Measurements from ENCODE around the gene ADAM15. TPM values are rescaled to one million over a fixed set of nuclear protein-coding genes. Genes with fewer than 3 reads are reported as not detected.

ADAM15 gene
- total and polyA plus RNA-seq, 7 experiments from 2014 or later = 5.8 to 53.7 (median 27.9) TPM

GRCh38 chr1:155003227-155003765, 47.8 kb upstream of the ADAM15 start:
- CTCF ChIA-PET = interaction anchor here (1.2 to 17.9 kb wide), 2 partner anchors 11 to 30 kb away, joined by 5 to 291 read pairs; no protein-coding TSS in a partner anchor
- intact Hi-C loops (cut with micrococcal nuclease) = loop anchor here (2.0 to 10.0 kb wide), 4 partner anchors 59 to 1502 kb away; partner anchors contain the start of genes ATP8B2 (in 1 of the 2), EFNA4 (in 1 of the 2), MEF2D (in 1 of the 2) and PMVK (in 1 of the 2)
- peak in 1 of 9 donors; percentile 45 for DNase-seq

GRCh38 chr1:155003766-155004351, 47.3 kb upstream of the ADAM15 start:
- DNase-seq (no peak), ATAC-seq (no peak)
- H3K36me3 ChIP-seq (ENCODE audit: control insufficient read depth in 2 of 3, insufficient read depth in 3 of 3, low read length in 3 of 3) = peaks cover 0 to 10% (median 0%) of the 10 kb centered on the region in 3 experiments
- H3K4me1 ChIP-seq (ENCODE audit: control insufficient read depth in 2 of 2, insufficient read depth in 2 of 2, low read length in 2 of 2) = peaks cover 29 to 47% of the 10 kb centered on the region in 2 donors
- no peaks in the 10 kb centered on the region for H3K9me3 ChIP-seq (ENCODE audit: control insufficient read depth in 2 of 3, low read length in 3 of 3)
- H3K27ac Mint-ChIP-seq = peak overlapping the region; percentile 84 to 98 (median 95)
- peak overlapping the region; percentile 83 for H3K4me3 ChIP-seq (ENCODE audit: low read length)
- ChIA-PET POLR2A (interaction anchor here (0.5 to 18.2 kb wide), 9 partner anchors 10 to 415 kb away, joined by 3 to 270 read pairs (median 4); partner anchors contain the start of genes EFNA4, FLAD1, PBXIP1 and PYGO2), CTCF (interaction anchor here (1.0 to 17.9 kb wide), 3 partner anchors 11 to 30 kb away, joined by 5 to 291 read pairs (median 5); partner anchors contain the start of gene FLAD1)
- H3K27me3 Mint-ChIP-seq = no peaks in the 10 kb centered on the region
- peaks cover 23 to 58% (median 47%) of the 10 kb centered on the region in 7 donors for H3K4me1 Mint-ChIP-seq
- H3K36me3 Mint-ChIP-seq = peaks cover 0 to 20% (median 0%) of the 10 kb centered on the region in 5 donors
- H3K4me3 Mint-ChIP-seq = peak overlapping the region; percentile 92 to 99 (median 98)
- peak overlapping the region; percentile 83 for H3K27ac ChIP-seq (ENCODE audit: low read depth, low read length)
- no peaks in the 10 kb centered on the region for H3K27me3 ChIP-seq (ENCODE audit: control insufficient read depth in 2 of 2, insufficient read depth in 2 of 2, low read length in 2 of 2)
- H3K9me3 Mint-ChIP-seq = peaks cover 0 to 2% (median 0%) of the 10 kb centered on the region in 11 donors
- intact Hi-C loops (cut with micrococcal nuclease) = loop anchor here (2.0 to 10.0 kb wide), 4 partner anchors 58 to 1501 kb away; partner anchors contain the start of genes ATP8B2 (in 1 of the 2), EFNA4 (in 1 of the 2), MEF2D (in 1 of the 2) and PMVK (in 1 of the 2)

More at GRCh38 chr1:155003227-155003765, 47.8 kb upstream of the ADAM15 start:
- peak overlapping the region; percentile 83 for H3K27ac ChIP-seq (ENCODE audit: low read depth, low read length)
- H3K27me3 Mint-ChIP-seq = no peaks in the 10 kb centered on the region
- peaks cover 0 to 17% (median 0%) of the 10 kb centered on the region in 5 donors for H3K36me3 Mint-ChIP-seq
- peaks cover 0 to 2% (median 0%) of the 10 kb centered on the region in 11 donors for H3K9me3 Mint-ChIP-seq
- H3K36me3 ChIP-seq (ENCODE audit: control insufficient read depth in 2 of 3, insufficient read depth in 3 of 3, low read length in 3 of 3) = peaks cover 0 to 8% (median 0%) of the 10 kb centered on the region in 3 experiments
- peak overlapping the region; percentile 92 to 99 (median 98) for H3K4me3 Mint-ChIP-seq
- peak overlapping the region; percentile 84 to 98 (median 95) for H3K27ac Mint-ChIP-seq
- H3K27me3 ChIP-seq (ENCODE audit: control insufficient read depth in 2 of 2, insufficient read depth in 2 of 2, low read length in 2 of 2) = no peaks in the 10 kb centered on the region
- H3K4me1 ChIP-seq (ENCODE audit: control insufficient read depth in 2 of 2, insufficient read depth in 2 of 2, low read length in 2 of 2) = peaks cover 29 to 49% of the 10 kb centered on the region in 2 donors
- H3K9me3 ChIP-seq (ENCODE audit: control insufficient read depth in 2 of 3, low read length in 3 of 3) = no peaks in the 10 kb centered on the region
- ATAC-seq = no peak
- H3K4me1 Mint-ChIP-seq = peaks cover 25 to 64% (median 50%) of the 10 kb centered on the region in 7 donors
- POLR2A ChIA-PET = interaction anchor here (0.6 to 18.2 kb wide), 5 partner anchors 12 to 54 kb away, joined by 3 to 270 read pairs (median 5); partner anchors contain the start of genes FLAD1 and PYGO2
- peak overlapping the region; percentile 83 for H3K4me3 ChIP-seq (ENCODE audit: low read length)

GRCh38 chr1:155004352-155005075, 46.6 kb upstream of the ADAM15 start:
- Histone ChIP-seq H3K27ac (ENCODE audit: low read depth, low read length) (peak overlapping the region; percentile 83), H3K36me3 (ENCODE audit: control insufficient read depth in 2 of 3, insufficient read depth in 3 of 3, low read length in 3 of 3) (peaks cover 0 to 15% (median 0%) of the 10 kb centered on the region in 3 experiments), H3K27me3 (ENCODE audit: control insufficient read depth in 2 of 2, insufficient read depth in 2 of 2, low read length in 2 of 2) (no peaks in the 10 kb centered on the region), H3K9me3 (ENCODE audit: control insufficient read depth in 2 of 3, low read length in 3 of 3) (no peaks in the 10 kb centered on the region), H3K4me3 (ENCODE audit: low read length) (peak overlapping the region; percentile 83), H3K4me1 (ENCODE audit: control insufficient read depth in 2 of 2, insufficient read depth in 2 of 2, low read length in 2 of 2) (peaks cover 27 to 44% of the 10 kb centered on the region in 2 donors)
- DNase-seq = no peak
- CTCF ChIA-PET = interaction anchor here (1.0 to 17.9 kb wide), 3 partner anchors 10 to 31 kb away, joined by 5 to 291 read pairs (median 5); partner anchors contain the start of gene FLAD1
- Mint-ChIP-seq H3K4me3 (peak overlapping the region; percentile 85 to 99 (median 96)), H3K27ac (peak overlapping the region; percentile 79 to 98 (median 88)), H3K9me3 (peaks cover 0 to 2% (median 0%) of the 10 kb centered on the region in 11 donors), H3K4me1 (peaks cover 19 to 56% (median 47%) of the 10 kb centered on the region in 7 donors), H3K36me3 (peaks cover 0 to 23% (median 0%) of the 10 kb centered on the region in 5 donors), H3K27me3 (no peaks in the 10 kb centered on the region)
- POLR2A ChIA-PET = interaction anchor here (0.5 to 18.2 kb wide), 9 partner anchors 10 to 415 kb away, joined by 3 to 270 read pairs (median 4); partner anchors contain the start of genes EFNA4, FLAD1, PBXIP1 and PYGO2
- ATAC-seq = no peak
- intact Hi-C loops (cut with micrococcal nuclease) = loop anchor here (5.0 to 10.0 kb wide), 4 partner anchors 58 to 1500 kb away; partner anchors contain the start of genes ATP8B2 (in 1 of the 2), EFNA4 (in 1 of the 2) and MEF2D (in 1 of the 2)

GRCh38 chr1:155005076-155006011, 45.8 kb upstream of the ADAM15 start:
- POLR2A ChIA-PET = interaction anchor here (1.1 to 18.2 kb wide), 7 partner anchors 10 to 58 kb away, joined by 3 to 270 read pairs (median 4); partner anchors contain the start of genes EFNA4 and PBXIP1
- Histone ChIP-seq H3K27ac (ENCODE audit: low read depth, low read length) (peak overlapping the region; percentile 83), H3K36me3 (ENCODE audit: control insufficient read depth in 2 of 3, insufficient read depth in 3 of 3, low read length in 3 of 3) (peaks cover 0 to 15% (median 0%) of the 10 kb centered on the region in 3 experiments), H3K4me1 (ENCODE audit: control insufficient read depth in 2 of 2, insufficient read depth in 2 of 2, low read length in 2 of 2) (peaks cover 35 to 44% of the 10 kb centered on the region in 2 donors), H3K4me3 (ENCODE audit: low read length) (no peak overlapping the region), H3K27me3 (ENCODE audit: control insufficient read depth in 2 of 2, insufficient read depth in 2 of 2, low read length in 2 of 2) (no peaks in the 10 kb centered on the region), H3K9me3 (ENCODE audit: control insufficient read depth in 2 of 3, low read length in 3 of 3) (no peaks in the 10 kb centered on the region)
- Mint-ChIP-seq H3K9me3 (no peaks in the 10 kb centered on the region), H3K36me3 (peaks cover 0 to 31% (median 0%) of the 10 kb centered on the region in 5 donors), H3K4me3 (peak overlapping the region; percentile 16 to 99 (median 96)), H3K27me3 (no peaks in the 10 kb centered on the region), H3K4me1 (peaks cover 19 to 56% (median 45%) of the 10 kb centered on the region in 7 donors), H3K27ac (peak overlapping the region; percentile 26 to 98 (median 93))
- intact Hi-C loops (cut with micrococcal nuclease) = loop anchor here (1.0 to 10.0 kb wide), 3 partner anchors 12 to 1499 kb away; partner anchors contain the start of gene MEF2D (in 1 of the 2)
- CTCF ChIA-PET = interaction anchor here (17.9 kb wide), 1 partner anchor 9 kb away, joined by 291 read pairs; no protein-coding TSS in a partner anchor
- peak in 1 of 9 donors; percentile 41 for DNase-seq
- ATAC-seq = no peak

GRCh38 chr1:155006601-155007101, 44.5 kb upstream of the ADAM15 start:
- H3K36me3 ChIP-seq (ENCODE audit: control insufficient read depth in 2 of 3, insufficient read depth in 3 of 3, low read length in 3 of 3) = peaks cover 0 to 18% (median 0%) of the 10 kb centered on the region in 3 experiments
- Mint-ChIP-seq H3K9me3 (no peaks in the 10 kb centered on the region), H3K27ac (peak overlapping the region; percentile 26 to 98 (median 93)), H3K36me3 (peaks cover 0 to 34% (median 0%) of the 10 kb centered on the region in 5 donors), H3K4me3 (peak overlapping the region; percentile 40 to 99 (median 88)), H3K4me1 (peaks cover 23 to 63% (median 50%) of the 10 kb centered on the region in 7 donors), H3K27me3 (no peaks in the 10 kb centered on the region)
- H3K9me3 ChIP-seq (ENCODE audit: control insufficient read depth in 2 of 3, low read length in 3 of 3) = no peaks in the 10 kb centered on the region
- ChIA-PET CTCF (interaction anchor here (1.0 to 17.9 kb wide), 4 partner anchors 8 to 45 kb away, joined by 3 to 291 read pairs (median 4); partner anchors contain the start of genes FLAD1 and PYGO2), POLR2A (interaction anchor here (0.6 to 18.2 kb wide), 12 partner anchors 9 to 928 kb away, joined by 3 to 270 read pairs (median 4); partner anchors contain the start of genes FLAD1, KHDC4, PBXIP1 and PMVK)
- H3K27me3 ChIP-seq (ENCODE audit: control insufficient read depth in 2 of 2, insufficient read depth in 2 of 2, low read length in 2 of 2) = no peaks in the 10 kb centered on the region
- H3K4me3 ChIP-seq (ENCODE audit: low read length) = no peak overlapping the region
- intact Hi-C loops (cut with micrococcal nuclease) = loop anchor here (1.0 to 10.0 kb wide), 3 partner anchors 11 to 1498 kb away; partner anchors contain the start of gene MEF2D (in 1 of the 2)
- ATAC-seq = peak; percentile 39
- H3K27ac ChIP-seq (ENCODE audit: low read depth, low read length) = peak overlapping the region; percentile 83
- H3K4me1 ChIP-seq (ENCODE audit: control insufficient read depth in 2 of 2, insufficient read depth in 2 of 2, low read length in 2 of 2) = peaks cover 44 to 50% of the 10 kb centered on the region in 2 donors
- DNase-seq = peak in 7 of 9 donors; percentile 43 to 60 (median 56)
